K562 (cell line): ENCODE measurements around the gene ABCG5. TPM values are rescaled to one million over a fixed set of nuclear protein-coding genes. Genes with fewer than 3 reads are reported as not detected.

Experiments
- ATAC-seq: fragments of 200-7000 bp; cut with Tn5 transposase; 3 replicates; pipeline ENCODE4 v1.9.1; 2020; ENCODE audit warnings: moderate library complexity
- BruUV-seq: library from RNA; stranded (reverse); fragments of 400-500 nt; replicated peaks from 2 replicates; lab custom pipeline; 2021; lab: Mats Ljungman, UMichigan
- CTCF ChIA-PET: fragments of 300-600 bp; formaldehyde crosslinking; extraction: SDS; loops from one replicate; lab custom pipeline; 2021; ENCODE audit warnings: low intra/inter-chr PET ratio; lab: Yijun Ruan, JAX
- POLR2A ChIA-PET: fragments of 300-600, 350-650 bp; sonication (Branson Sonifier 250); formaldehyde crosslinking; extraction: SDS; loops from one replicate; lab custom pipeline; 2021; ENCODE audit warnings: antibody characterized with exemption, inconsistent platforms; lab: Yijun Ruan, JAX
- DNase-seq, 4 experiments: peaks; one replicate each; pipeline versions ENCODE4 v3.0.0 to v3.0.0-alpha.2; 2011 to 2018; ENCODE audit warnings: low spot score in 3 of 4, mixed read lengths in 3 of 4; ENCODE audit errors: extremely low read depth in 1 of 4
- FAIRE-seq: peaks from 2 replicates; lab custom pipeline; 2011; peaks lifted over from hg19 to GRCh38; lab: Jason Lieb, UNC
- H2AFZ ChIP-seq: 2 replicates; pipeline ENCODE4 v1.6.0; 2011; ENCODE audit warnings: low read depth, low read length, control low read depth, inconsistent platforms
- H3K27ac ChIP-seq: fragments of 200-600 bp; 3 replicates; pipeline ENCODE4 v1.8.0; 2011; ENCODE audit warnings: low read depth, mild to moderate bottlenecking, control low read depth, inconsistent platforms, low read length, moderate library complexity, mixed read lengths; ENCODE audit errors: extremely low read depth
- H3K27me3 ChIP-seq, 2 experiments: fragments of 300-600 bp in 1 of 2; 2 replicates in 1 of 2; 3 replicates in 1 of 2; pipeline versions ENCODE4 v1.6.0 to v1.8.0; 2011; ENCODE audit warnings: inconsistent platforms in 2 of 2, low read length in 2 of 2, mild to moderate bottlenecking in 1 of 2, mixed read lengths in 1 of 2, moderate library complexity in 1 of 2; ENCODE audit not compliant: control insufficient read depth in 2 of 2, insufficient read depth in 2 of 2
- H3K36me3 ChIP-seq: fragments of 300-600 bp; 3 replicates; pipeline ENCODE4 v1.8.0; 2011; ENCODE audit warnings: mild to moderate bottlenecking, low read length, inconsistent platforms; ENCODE audit not compliant: control insufficient read depth, insufficient read depth
- H3K4me1 ChIP-seq, 2 experiments: fragments of 200-600 bp in 1 of 2; replicated peaks in 1 of 2; 2 replicates in 1 of 2; 3 replicates in 1 of 2; pipeline versions ENCODE4 v1.5.1 to v1.8.0; 2011; ENCODE audit warnings: inconsistent platforms in 2 of 2, low read length in 2 of 2, mild to moderate bottlenecking in 1 of 2, mixed read lengths in 1 of 2, moderate library complexity in 1 of 2; ENCODE audit not compliant: control insufficient read depth in 2 of 2, insufficient read depth in 2 of 2
- H3K4me2 ChIP-seq: 2 replicates; pipeline ENCODE4 v1.6.1; 2011; ENCODE audit warnings: low read length, control low read depth, inconsistent platforms, mixed read lengths; ENCODE audit not compliant: insufficient read depth
- H3K4me3 ChIP-seq: fragments of 200-600 bp; sonication (generic), shearing (Covaris generic); 2 replicates; pipeline ENCODE4 v1.5.1; 2016; ENCODE audit warnings: control low read depth, inconsistent platforms
- H3K79me2 ChIP-seq: fragments of 200-600 bp; 3 replicates; pipeline ENCODE4 v1.8.0; 2011; ENCODE audit warnings: low read length, inconsistent platforms; ENCODE audit not compliant: control insufficient read depth, insufficient read depth
- H3K9ac ChIP-seq, 2 experiments: 2 replicates each; pipeline versions ENCODE4 v1.6.0 to v1.6.1; 2011; ENCODE audit warnings: low read depth in 2 of 2, low read length in 2 of 2, control low read depth in 1 of 2, inconsistent platforms in 1 of 2, mild to moderate bottlenecking in 1 of 2, mixed read lengths in 1 of 2; ENCODE audit not compliant: insufficient read depth in 1 of 2
- H3K9me1 ChIP-seq: one replicate; pipeline ENCODE4 v1.6.0; 2011; ENCODE audit warnings: inconsistent platforms, mild to moderate bottlenecking, low read length, moderate library complexity; ENCODE audit not compliant: control insufficient read depth, insufficient read depth
- H3K9me3 ChIP-seq: replicated peaks from 2 replicates; pipeline ENCODE4 v1.5.1; 2011; ENCODE audit warnings: low read depth, low read length, inconsistent platforms; ENCODE audit not compliant: control insufficient read depth, insufficient read depth
- H4K20me1 ChIP-seq: replicated peaks from 2 replicates; pipeline ENCODE4 v1.6.1; 2011; ENCODE audit warnings: low read length, inconsistent platforms, mixed read lengths; ENCODE audit not compliant: control insufficient read depth, insufficient read depth
- BRD9 ChIP-seq: fragments of 450-650 bp; IDR thresholded peaks from 2 replicates; pipeline ENCODE4 v1.6.1; 2018; ENCODE audit warnings: low read depth; ENCODE audit not compliant: partially characterized antibody
- CHD4 ChIP-seq: fragments of 200-600 bp; sonication (generic); IDR thresholded peaks from 3 replicates; pipeline ENCODE4 v1.6.1; 2012; ENCODE audit warnings: low read depth, mild to moderate bottlenecking, mixed read lengths, low read length, inconsistent platforms; ENCODE audit not compliant: insufficient read depth, insufficient replicate concordance, poor library complexity, severe bottlenecking
- ELF2 ChIP-seq: fragments of 250-450 bp; sonication (Bioruptor Pico); IDR thresholded peaks from 2 replicates; pipeline ENCODE4 v1.5.0; 2021; ENCODE audit warnings: mild to moderate bottlenecking
- RBM25 ChIP-seq: fragments of 200-400 bp; formaldehyde crosslinking; IDR thresholded peaks from 2 replicates; pipeline ENCODE4 v1.6.1; 2018; ENCODE audit warnings: low read length, low read depth, moderate library complexity; ENCODE audit not compliant: severe bottlenecking
- WGBS: fragments of 100-300 bp; shearing (Covaris generic); methylation state at CpG from one replicate; pipeline ENCODE4 v1.1.6; 2016; ENCODE audit warnings: low coverage, mixed read lengths; ENCODE audit not compliant: insufficient coverage; ENCODE audit errors: missing lambda C conversion rate; 5-methylcytosine and 5-hydroxymethylcytosine counted together
- in situ Hi-C: fragments of 300-500 bp; cut with MboI; formaldehyde crosslinking; loops from 4 replicates; pipeline ENCODE4 v1.15.0; 2018; ENCODE audit warnings: inconsistent platforms, mixed read lengths
- intact Hi-C: fragments of 100-400 bp; cut with micrococcal nuclease; formaldehyde crosslinking; loops from 2 replicates; pipeline ENCODE4 v1.14.2; 2022
- polyA plus RNA-seq, 8 experiments: library from polyadenylated mRNA; depleted of rRNA in 4 of 8; stranded (reverse) in 5 of 8; unstranded in 3 of 8; fragments of >200 nt; fragmentation: Nextera tagmentation in 2 of 8; fragmentation: Illumina TruSeq in 1 of 8; extraction: Ambion mirVana in 2 of 8; extraction: Trizol in 1 of 8; gene quantifications; 2 replicates each; pipeline versions ENCODE4 v1.2.1 to v1.2.3, GENCODE V29; 2011 to 2014; ENCODE audit warnings: inconsistent platforms in 1 of 8, missing spikeins in 1 of 8
- total RNA-seq, 7 experiments: library from RNA; depleted of rRNA in 6 of 7; stranded (reverse); fragments of >200 nt in 6 of 7; fragmentation: Illumina TruSeq in 2 of 7; extraction: Trizol in 2 of 7; gene quantifications; 2 replicates each; pipeline versions ENCODE4 v1.2.1 to v1.2.3, GENCODE V29; 2011 to 2021; ENCODE audit warnings: low replicate concordance in 1 of 7

Gene ABCG5
- total and polyA plus RNA-seq, 9 of the 15 experiments (the other 6 are each of a cell fraction or from before 2014, with no cell fraction given): 0.01 TPM; not detected in 7

- H3K27me3 ChIP-seq: peaks cover 17 to 49% of the 10 kb centered on the region in 2 experiments
- H3K4me3 ChIP-seq: no peak overlapping the region
- BruUV-seq: no TSS peak
- WGBS: 5% methylated on average over 5 of the region's 5 CpGs
- no peaks in the 10 kb centered on the region for H3K9me1 ChIP-seq
- no peaks in the 10 kb centered on the region for H3K36me3 ChIP-seq
- H3K4me1 ChIP-seq: no peaks in the 10 kb centered on the region
- H3K9me3 ChIP-seq: no peaks in the 10 kb centered on the region
- POLR2A ChIA-PET: interaction anchor here (0.6 to 1.3 kb wide), 6 partner anchors 9 to 963 kb away, joined by 3 to 5 read pairs (median 3); no protein-coding TSS in a partner anchor
- H3K27ac ChIP-seq: no peak overlapping the region
- CTCF ChIA-PET: no interaction called here
- no peaks in the 10 kb centered on the region for H4K20me1 ChIP-seq
- no peak overlapping the region for H3K4me2 ChIP-seq
- FAIRE-seq: no peak
- intact Hi-C loops (no loop called here), in situ Hi-C loops (no loop called here)
- H3K9ac ChIP-seq: no peak overlapping the region
- peak in 2 of 4 experiments; percentile 1 to 4 for DNase-seq
- no peak for TF ChIP-seq CHD4
- TF ChIP-seq BRD9: no peak
- H2AFZ ChIP-seq: no peak overlapping the region
- ATAC-seq: no peak
- no peaks in the 10 kb centered on the region for H3K79me2 ChIP-seq
These were observed 7.6 kb upstream of the ABCG5 start for GRCh38 chr2:43846140-43846793.

GRCh38 chr2:43845181-43845580, 6.5 kb upstream of the ABCG5 start:
- H3K9me1 ChIP-seq: no peaks in the 10 kb centered on the region
- H2AFZ ChIP-seq: no peak overlapping the region
- peaks cover 22 to 54% of the 10 kb centered on the region in 2 experiments for H3K27me3 ChIP-seq
- ChIA-PET POLR2A (no interaction called here), CTCF (no interaction called here)
- H3K36me3 ChIP-seq: no peaks in the 10 kb centered on the region
- in situ Hi-C loops (no loop called here), intact Hi-C loops (no loop called here)
- no peaks in the 10 kb centered on the region for H3K79me2 ChIP-seq
- ATAC-seq: no peak
- H3K4me1 ChIP-seq: no peaks in the 10 kb centered on the region
- FAIRE-seq: no peak
- H4K20me1 ChIP-seq: no peaks in the 10 kb centered on the region
- H3K27ac ChIP-seq: no peak overlapping the region
- H3K9ac ChIP-seq: no peak overlapping the region
- H3K9me3 ChIP-seq: no peaks in the 10 kb centered on the region
- DNase-seq: peak in 2 of 4 experiments; percentile 4 to 5
- WGBS: 0% methylated on average over 1 of the region's 1 CpG
- TF ChIP-seq ELF2 (CRISPR knock-in tag) (no peak), RBM25 (peak; percentile 75)
- BruUV-seq: no TSS peak
- H3K4me2 ChIP-seq: no peak overlapping the region
- H3K4me3 ChIP-seq: no peak overlapping the region
